Measurements from ENCODE around the gene PIEZO1. TPM values are rescaled to one million over a fixed set of nuclear protein-coding genes. Genes with fewer than 3 reads are reported as not detected.

Gene PIEZO1
- total and polyA plus RNA-seq, 2 donors (not counting 3 experiments of a cell fraction or from before 2014, with no cell fraction given): 298 to 322 TPM

DNA sequence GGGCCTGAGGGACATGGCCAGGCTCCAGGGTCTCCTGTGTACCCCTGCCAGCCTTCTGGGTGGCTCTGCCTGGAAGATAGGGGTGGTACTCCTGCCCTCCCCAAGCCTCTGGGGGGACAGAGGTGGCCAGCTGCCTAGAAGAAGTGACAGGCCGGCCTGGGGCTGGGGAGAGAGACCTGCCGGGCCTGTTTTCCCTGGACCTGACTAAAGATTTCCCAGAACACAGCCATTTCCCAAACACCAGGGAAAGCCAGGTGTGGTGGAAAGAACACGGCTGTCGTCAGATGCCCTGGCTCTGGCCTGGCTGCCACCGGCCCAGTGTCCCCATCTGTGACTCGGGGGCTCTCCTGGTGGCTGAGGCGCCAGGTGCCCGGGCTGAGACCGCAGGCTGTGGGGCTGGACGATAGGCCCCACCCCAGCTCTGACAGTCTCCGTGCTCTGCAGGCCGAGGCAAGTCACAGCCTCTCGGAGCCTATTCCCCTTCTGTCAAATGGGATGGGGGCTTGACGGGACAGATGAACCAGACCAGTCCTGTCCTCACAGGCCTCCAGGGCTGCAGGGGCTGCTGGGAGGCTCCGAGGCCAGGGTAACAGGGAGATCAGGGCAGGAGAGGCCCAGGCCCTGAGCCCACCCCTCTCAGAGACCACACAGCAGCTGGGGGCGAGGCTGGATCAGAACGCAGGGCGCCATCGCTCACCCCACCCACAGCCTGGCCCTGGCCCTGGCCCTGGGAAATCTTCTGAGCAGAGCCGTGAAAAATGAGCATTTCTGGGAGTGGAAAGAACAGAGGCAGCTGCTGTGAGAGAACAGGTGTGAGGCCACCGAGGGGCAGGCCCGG, 45.7 kb downstream of the PIEZO1 start:
- POLR2A ChIA-PET: no interaction called here
- H3K27ac ChIP-seq (ENCODE audit: insufficient read depth, low read depth, low read length): no peak overlapping the region
- no peaks in the 10 kb centered on the region for H3K9me1 ChIP-seq (replicated peaks; ENCODE audit: control insufficient read depth, extremely low read depth, insufficient read depth, low read length)
- H3K4me3 ChIP-seq (replicated peaks in 1 of 3; ENCODE audit: insufficient read depth in 1 of 3, low read depth in 1 of 3, low read length in 3 of 3): no peak overlapping the region
- DNase-seq (ENCODE audit: low read depth, low spot score) (no peak), FAIRE-seq (no peak)
- CTCF ChIA-PET: interaction anchor here (7.3 kb wide), 1 partner anchor 42 kb away, joined by 165 read pairs; the partner anchor contains the start of gene PIEZO1
- no peaks in the 10 kb centered on the region for H3K27me3 ChIP-seq (ENCODE audit: control insufficient read depth in 2 of 2, insufficient read depth in 2 of 2, low read length in 2 of 2)
- no peak overlapping the region for H2AFZ ChIP-seq (ENCODE audit: low read depth, low read length)
- BruUV-seq (replicated peaks): no TSS peak
- intact Hi-C loops (cut with micrococcal nuclease): no loop called here
- no peaks in the 10 kb centered on the region for H3K4me1 ChIP-seq (ENCODE audit: control insufficient read depth, extremely low read depth, insufficient read depth, low read length)
- H3K9ac ChIP-seq (replicated peaks; ENCODE audit: extremely low read depth, insufficient read depth, low read length): no peak overlapping the region
- H3K4me2 ChIP-seq (ENCODE audit: insufficient read depth, low read length): no peak overlapping the region
- H3K9me3 ChIP-seq (replicated peaks; ENCODE audit: control insufficient read depth, insufficient read depth, low read length): no peaks in the 10 kb centered on the region
- H3K79me2 ChIP-seq (ENCODE audit: control insufficient read depth, insufficient read depth, low read length): peaks cover 10% of the 10 kb centered on the region
- no peak for TF ChIP-seq EZH2 (IDR thresholded peaks at IDR 0.05; ENCODE audit: borderline replicate concordance, low read depth, low read length, severe bottlenecking)
- TF ChIP-seq MYC (IDR thresholded peaks at IDR 0.05; ENCODE audit: low read depth, low read length): no peak
- H3K36me3 ChIP-seq (ENCODE audit: control insufficient read depth in 2 of 2, extremely low read depth in 1 of 2, insufficient read depth in 2 of 2, low read length in 2 of 2): peaks cover 2 to 48% of the 10 kb centered on the region in 2 experiments
- no peaks in the 10 kb centered on the region for H4K20me1 ChIP-seq (replicated peaks; ENCODE audit: control insufficient read depth, extremely low read depth, insufficient read depth, low read length)
- dilution Hi-C loops (cut with MboI; ENCODE audit: extremely low pct_ligation_motif_present, low sequenced_read_pairs): no loop called here

DNA sequence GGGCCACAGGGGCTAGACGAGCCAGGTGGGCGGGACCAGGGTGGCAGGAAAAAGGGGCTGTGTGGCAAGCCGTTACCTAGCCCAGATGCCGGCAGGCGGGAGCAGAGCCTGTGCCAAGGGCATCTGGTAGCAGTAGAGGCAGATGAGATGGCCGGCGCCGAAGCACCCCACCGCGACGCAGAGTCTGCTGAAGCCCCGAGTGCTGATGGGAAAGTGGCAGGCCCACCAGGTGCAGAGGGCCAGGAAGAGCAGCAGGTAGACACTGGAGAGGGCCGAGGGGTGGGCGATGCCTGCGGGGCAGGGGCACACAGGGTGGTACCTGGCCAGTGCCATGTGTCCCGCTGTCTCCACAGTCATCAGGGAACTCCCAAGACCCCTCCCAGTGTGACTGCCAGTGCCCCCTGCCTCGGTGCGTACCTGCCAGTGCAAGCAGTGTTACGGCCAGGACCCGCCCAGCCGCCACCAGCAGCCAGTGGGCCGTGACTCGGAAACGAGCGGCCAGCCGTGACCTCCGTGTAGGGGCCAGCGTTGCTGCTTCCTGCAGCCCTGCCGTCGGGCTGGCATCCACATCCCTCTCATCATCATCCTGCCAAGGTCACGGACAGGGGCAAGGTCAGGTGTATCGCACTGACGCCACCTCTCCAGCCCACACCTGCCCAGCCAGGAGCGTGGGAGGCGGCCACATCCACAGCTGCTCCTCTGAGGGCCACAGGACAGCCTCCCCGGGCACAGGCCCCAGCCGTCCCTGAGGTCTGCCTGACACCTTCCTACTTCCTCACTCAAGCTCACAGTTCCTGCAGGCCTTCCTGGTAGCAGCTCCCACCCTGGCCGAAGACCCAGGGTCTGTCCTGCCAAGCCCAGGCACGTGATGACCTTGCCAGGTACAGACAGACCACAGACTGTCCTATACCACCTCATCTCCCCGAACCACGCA, 46.6 kb downstream of the PIEZO1 start:
- dilution Hi-C loops (cut with MboI; ENCODE audit: extremely low pct_ligation_motif_present, low sequenced_read_pairs) (no loop called here), intact Hi-C loops (cut with micrococcal nuclease) (no loop called here)
- H3K9me3 ChIP-seq (replicated peaks; ENCODE audit: control insufficient read depth, insufficient read depth, low read length): no peaks in the 10 kb centered on the region
- no peak overlapping the region for H3K27ac ChIP-seq (ENCODE audit: insufficient read depth, low read depth, low read length)
- no peaks in the 10 kb centered on the region for H3K9me1 ChIP-seq (replicated peaks; ENCODE audit: control insufficient read depth, extremely low read depth, insufficient read depth, low read length)
- no peak for FAIRE-seq
- no peak overlapping the region for H3K4me2 ChIP-seq (ENCODE audit: insufficient read depth, low read length)
- no peak overlapping the region for H2AFZ ChIP-seq (ENCODE audit: low read depth, low read length)
- no peaks in the 10 kb centered on the region for H4K20me1 ChIP-seq (replicated peaks; ENCODE audit: control insufficient read depth, extremely low read depth, insufficient read depth, low read length)
- no peak overlapping the region for H3K4me3 ChIP-seq (replicated peaks in 1 of 3; ENCODE audit: insufficient read depth in 1 of 3, low read depth in 1 of 3, low read length in 3 of 3)
- H3K4me1 ChIP-seq (ENCODE audit: control insufficient read depth, extremely low read depth, insufficient read depth, low read length): no peaks in the 10 kb centered on the region
- H3K9ac ChIP-seq (replicated peaks; ENCODE audit: extremely low read depth, insufficient read depth, low read length): no peak overlapping the region
- CTCF ChIA-PET: interaction anchor here (0.7 to 7.3 kb wide), 13 partner anchors 8 to 429 kb away, joined by 8 to 165 read pairs (median 23); partner anchors contain the start of genes APRT, CDT1, CTU2 and PIEZO1
- H3K79me2 ChIP-seq (ENCODE audit: control insufficient read depth, insufficient read depth, low read length): peaks cover 7% of the 10 kb centered on the region
- no TSS peak for BruUV-seq (replicated peaks)
- POLR2A ChIA-PET: interaction anchor here (1.2 kb wide), 1 partner anchor 46 kb away, joined by 6 read pairs; the partner anchor contains the start of gene PIEZO1
- TF ChIP-seq JUN (IDR thresholded peaks at IDR 0.05; ENCODE audit: borderline replicate concordance, insufficient read depth, insufficient read length, low read depth): no peak
- no peak for TF ChIP-seq MYC (IDR thresholded peaks at IDR 0.05; ENCODE audit: low read depth, low read length)
- no peak for TF ChIP-seq POLR2AphosphoS5 (IDR thresholded peaks at IDR 0.05; ENCODE audit: insufficient read depth, low read depth, low read length)
- no peak for TF ChIP-seq POLR2A (IDR thresholded peaks at IDR 0.05; ENCODE audit: low read depth, low read length)
- TF ChIP-seq, protein P1, sequence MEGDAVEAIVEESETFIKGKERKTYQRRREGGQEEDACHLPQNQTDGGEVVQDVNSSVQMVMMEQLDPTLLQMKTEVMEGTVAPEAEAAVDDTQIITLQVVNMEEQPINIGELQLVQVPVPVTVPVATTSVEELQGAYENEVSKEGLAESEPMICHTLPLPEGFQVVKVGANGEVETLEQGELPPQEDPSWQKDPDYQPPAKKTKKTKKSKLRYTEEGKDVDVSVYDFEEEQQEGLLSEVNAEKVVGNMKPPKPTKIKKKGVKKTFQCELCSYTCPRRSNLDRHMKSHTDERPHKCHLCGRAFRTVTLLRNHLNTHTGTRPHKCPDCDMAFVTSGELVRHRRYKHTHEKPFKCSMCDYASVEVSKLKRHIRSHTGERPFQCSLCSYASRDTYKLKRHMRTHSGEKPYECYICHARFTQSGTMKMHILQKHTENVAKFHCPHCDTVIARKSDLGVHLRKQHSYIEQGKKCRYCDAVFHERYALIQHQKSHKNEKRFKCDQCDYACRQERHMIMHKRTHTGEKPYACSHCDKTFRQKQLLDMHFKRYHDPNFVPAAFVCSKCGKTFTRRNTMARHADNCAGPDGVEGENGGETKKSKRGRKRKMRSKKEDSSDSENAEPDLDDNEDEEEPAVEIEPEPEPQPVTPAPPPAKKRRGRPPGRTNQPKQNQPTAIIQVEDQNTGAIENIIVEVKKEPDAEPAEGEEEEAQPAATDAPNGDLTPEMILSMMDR (IDR thresholded peaks at IDR 0.05; ENCODE audit: extremely low read depth in 1 of 2, insufficient read depth in 1 of 2, low read depth in 1 of 2, low read length in 2 of 2): no peak
- no peak for TF ChIP-seq FOS (IDR thresholded peaks at IDR 0.05; ENCODE audit: borderline replicate concordance, insufficient read depth, low read length)
- TF ChIP-seq GATA2 (IDR thresholded peaks at IDR 0.05; ENCODE audit: insufficient read depth, insufficient read length, low read depth, low read length): no peak
- no peak for TF ChIP-seq EZH2 (IDR thresholded peaks at IDR 0.05; ENCODE audit: borderline replicate concordance, low read depth, low read length, severe bottlenecking)
- TF ChIP-seq, protein P2, sequence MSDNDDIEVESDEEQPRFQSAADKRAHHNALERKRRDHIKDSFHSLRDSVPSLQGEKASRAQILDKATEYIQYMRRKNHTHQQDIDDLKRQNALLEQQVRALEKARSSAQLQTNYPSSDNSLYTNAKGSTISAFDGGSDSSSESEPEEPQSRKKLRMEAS (IDR thresholded peaks at IDR 0.05; ENCODE audit: insufficient read depth, insufficient read length): no peak
- DNase-seq (ENCODE audit: low read depth, low spot score): no peak
- peaks cover 2 to 58% of the 10 kb centered on the region in 2 experiments for H3K36me3 ChIP-seq (ENCODE audit: control insufficient read depth in 2 of 2, extremely low read depth in 1 of 2, insufficient read depth in 2 of 2, low read length in 2 of 2)
- no peaks in the 10 kb centered on the region for H3K27me3 ChIP-seq (ENCODE audit: control insufficient read depth in 2 of 2, insufficient read depth in 2 of 2, low read length in 2 of 2)
